ENCODE results near the gene LRP6.

Gene LRP6

GRCh38 chr12:12195516-12195915 lies 71.3 kb downstream of the LRP6 start:
- DNase-seq (ENCODE audit: extremely low read depth, low read depth): no peak
- no peak for TF ChIP-seq CTCF (IDR thresholded peaks at IDR 0.05; ENCODE audit: low read depth, low read length)

DNA sequence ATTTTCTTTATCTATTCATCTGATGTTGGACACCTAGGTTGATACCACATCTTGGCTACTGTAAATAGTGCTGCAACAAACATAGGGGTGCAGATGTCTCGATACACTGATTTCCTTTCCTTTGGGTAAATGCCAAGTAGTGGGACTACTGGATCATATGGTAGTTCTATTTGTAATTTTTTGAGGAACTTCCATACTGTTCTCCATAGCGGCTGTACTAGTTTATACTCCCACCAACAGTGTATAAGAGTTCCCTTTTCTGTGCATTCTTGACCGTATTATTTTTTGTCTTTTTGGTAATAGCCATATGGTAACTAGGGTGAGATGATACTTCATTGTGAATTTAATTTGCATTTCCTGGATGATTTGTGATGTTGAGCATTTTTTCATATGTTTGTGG lies 71.8 kb downstream of the LRP6 start:
- no peak for TF ChIP-seq CTCF (IDR thresholded peaks at IDR 0.05; ENCODE audit: low read depth, low read length)
- no peak for DNase-seq (ENCODE audit: extremely low read depth, low read depth)

DNA sequence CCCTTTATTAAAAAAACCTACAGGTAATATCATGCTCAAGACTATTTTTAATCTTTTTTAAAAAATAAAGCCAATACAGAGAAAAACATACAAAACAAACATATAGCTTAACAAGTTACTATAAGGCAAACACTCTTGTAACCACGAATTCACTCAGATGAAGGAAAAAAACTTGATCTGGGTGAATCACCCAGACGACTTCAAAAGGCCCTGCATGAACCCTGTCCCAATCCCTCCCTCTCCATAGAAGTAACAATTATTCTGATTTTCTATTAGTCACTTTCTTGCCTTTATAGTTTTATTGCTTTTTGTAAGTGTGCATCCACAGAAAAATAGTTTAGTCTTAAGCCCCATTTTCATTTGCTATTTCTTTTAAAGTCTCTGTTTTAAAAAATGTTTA lies 72.6 kb downstream of the LRP6 start:
- TF ChIP-seq CTCF (IDR thresholded peaks at IDR 0.05; ENCODE audit: low read depth, low read length): no peak
- DNase-seq (ENCODE audit: extremely low read depth, low read depth): no peak

- no peak for TF ChIP-seq CTCF (IDR thresholded peaks at IDR 0.05; ENCODE audit: low read depth, low read length)
- DNase-seq (ENCODE audit: extremely low read depth, low read depth): no peak
Measured at GRCh38 chr12:12191008-12191407, 75.8 kb downstream of the LRP6 start.

DNA sequence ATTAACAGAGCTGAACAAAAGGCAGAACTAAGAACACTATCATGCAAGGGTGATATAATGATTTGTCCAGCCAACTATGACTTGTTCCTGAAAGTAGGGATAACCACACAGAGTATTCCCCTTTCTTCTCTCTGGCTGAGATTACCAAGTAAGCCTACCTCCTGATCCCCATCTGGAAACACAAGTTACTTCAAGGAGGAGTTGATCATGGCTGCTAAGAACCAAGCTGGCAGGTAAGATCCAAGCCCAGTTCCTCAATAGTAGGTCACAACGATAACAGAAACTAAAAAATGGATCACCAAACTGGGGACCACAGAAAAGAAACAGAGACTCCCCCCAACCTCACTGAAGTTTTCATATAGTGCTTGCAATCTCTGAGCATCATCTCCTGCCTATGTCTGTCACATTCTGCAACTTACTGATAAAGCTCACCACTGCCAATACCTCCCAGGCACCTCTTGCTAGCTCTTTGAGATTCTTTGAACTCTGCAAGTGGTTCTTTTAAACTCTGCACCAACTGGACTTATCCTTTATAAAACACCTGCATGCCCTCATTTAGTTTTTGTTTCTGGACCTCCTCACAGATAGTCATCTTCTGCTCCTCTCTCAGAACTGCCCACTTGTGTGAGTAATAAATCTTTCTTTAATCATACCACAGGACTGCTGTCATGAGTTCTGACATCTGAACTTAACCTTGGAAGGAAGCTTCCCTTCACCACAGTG lies 76.6 kb downstream of the LRP6 start:
- DNase-seq (ENCODE audit: extremely low read depth, low read depth): no peak
- no peak for TF ChIP-seq CTCF (IDR thresholded peaks at IDR 0.05; ENCODE audit: low read depth, low read length)

- no peak for TF ChIP-seq CTCF (IDR thresholded peaks at IDR 0.05; ENCODE audit: low read depth, low read length)
- DNase-seq (ENCODE audit: extremely low read depth, low read depth): no peak
Measured at GRCh38 chr12:12185414-12185813, 81.4 kb downstream of the LRP6 start.

- no peak for DNase-seq (ENCODE audit: extremely low read depth, low read depth)
- TF ChIP-seq CTCF (IDR thresholded peaks at IDR 0.05; ENCODE audit: low read depth, low read length): no peak
Measured at GRCh38 chr12:12182703-12183365, 84.0 kb downstream of the LRP6 start.
